HG03469 (cell line): ENCODE data around the gene NECTIN2.
"Not testable (repeated sequence)": the region's sequence is repeated elsewhere in the genome, so short reads cannot be mapped to it uniquely, and the experiment has no call there.

Experiments
- ATAC-seq: cut with Tn5 transposase; IDR thresholded peaks from one replicate; pipeline ENCODE4 v1.9.1; 2021; ENCODE audit warnings: mild to moderate bottlenecking, moderate library complexity, moderate number of reproducible peaks; ENCODE audit not compliant: unreplicated experiment

NECTIN2 gene

GRCh38 chr19:44848812-44849447, 2.8 kb downstream of the NECTIN2 start:
- ATAC-seq = no peak

- ATAC-seq = no peak
These were observed 4.6 kb downstream of the NECTIN2 start for GRCh38 chr19:44850641-44851109.

GRCh38 chr19:44851427-44851826, 5.3 kb downstream of the NECTIN2 start:
- no peak for ATAC-seq

GRCh38 chr19:44855606-44856005, 9.5 kb downstream of the NECTIN2 start:
- no peak for ATAC-seq

- ATAC-seq = no peak
These were observed 10.5 kb downstream of the NECTIN2 start for GRCh38 chr19:44856421-44857083.

- no peak for ATAC-seq
These were observed 11.7 kb downstream of the NECTIN2 start for GRCh38 chr19:44857837-44858236.

- ATAC-seq = not testable (repeated sequence)
These were observed 15.5 kb downstream of the NECTIN2 start for GRCh38 chr19:44861576-44861975.

- ATAC-seq = no peak
These were observed 17.9 kb downstream of the NECTIN2 start for GRCh38 chr19:44863990-44864389.

GRCh38 chr19:44865196-44865767, 19.2 kb downstream of the NECTIN2 start:
- ATAC-seq = no peak

GRCh38 chr19:44866664-44867063, 20.6 kb downstream of the NECTIN2 start:
- ATAC-seq = no peak

- ATAC-seq = no peak
These were observed 21.5 kb downstream of the NECTIN2 start for GRCh38 chr19:44867578-44867977.

- ATAC-seq = no peak
These were observed 23.8 kb downstream of the NECTIN2 start for GRCh38 chr19:44869733-44870470.

- ATAC-seq = no peak
These were observed 25.7 kb downstream of the NECTIN2 start for GRCh38 chr19:44871809-44872208.

- no peak for ATAC-seq
These were observed 26.6 kb downstream of the NECTIN2 start for GRCh38 chr19:44872661-44873060.

GRCh38 chr19:44874317-44874716, 28.2 kb downstream of the NECTIN2 start:
- ATAC-seq = no peak

- no peak for ATAC-seq
These were observed 29.8 kb downstream of the NECTIN2 start for GRCh38 chr19:44875666-44876451.

- no peak for ATAC-seq
These were observed 30.9 kb downstream of the NECTIN2 start for GRCh38 chr19:44876930-44877535.

- ATAC-seq = no peak
These were observed 32.2 kb downstream of the NECTIN2 start for GRCh38 chr19:44878120-44878865.

- no peak for ATAC-seq
These were observed 33.4 kb downstream of the NECTIN2 start for GRCh38 chr19:44879309-44880065.
